HG03039 (cell line): ENCODE measurements around the gene TK2.
"Not testable (repeated sequence)": the region's sequence is repeated elsewhere in the genome, so short reads cannot be mapped to it uniquely, and the experiment has no call there.

Source experiments
- ATAC-seq: cut with Tn5 transposase; IDR thresholded peaks from one replicate; pipeline ENCODE4 v1.9.1; 2021; ENCODE audit warnings: mild to moderate bottlenecking, moderate library complexity; ENCODE audit not compliant: unreplicated experiment

TK2 gene

DNA sequence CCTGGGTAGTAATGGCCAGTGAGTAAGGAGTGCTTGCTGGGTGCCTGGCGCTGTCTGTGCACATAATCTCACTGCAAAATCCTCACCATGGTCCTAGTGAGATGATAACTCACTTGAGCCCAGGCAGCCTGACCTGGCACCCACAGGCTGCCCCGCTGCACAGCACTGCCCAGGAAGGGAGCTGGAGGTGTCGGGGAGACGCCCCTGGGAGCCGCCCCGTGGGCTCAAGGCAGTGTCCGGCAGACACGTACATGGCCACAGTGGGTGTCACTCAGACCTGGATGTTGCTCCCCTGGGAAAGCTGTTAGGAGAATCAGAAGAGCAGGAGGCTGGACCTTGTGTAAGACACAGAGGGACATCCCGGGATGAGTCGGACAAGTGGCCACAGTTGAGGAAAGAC, 78.7 kb downstream of the TK2 start:
- no peak for ATAC-seq

DNA sequence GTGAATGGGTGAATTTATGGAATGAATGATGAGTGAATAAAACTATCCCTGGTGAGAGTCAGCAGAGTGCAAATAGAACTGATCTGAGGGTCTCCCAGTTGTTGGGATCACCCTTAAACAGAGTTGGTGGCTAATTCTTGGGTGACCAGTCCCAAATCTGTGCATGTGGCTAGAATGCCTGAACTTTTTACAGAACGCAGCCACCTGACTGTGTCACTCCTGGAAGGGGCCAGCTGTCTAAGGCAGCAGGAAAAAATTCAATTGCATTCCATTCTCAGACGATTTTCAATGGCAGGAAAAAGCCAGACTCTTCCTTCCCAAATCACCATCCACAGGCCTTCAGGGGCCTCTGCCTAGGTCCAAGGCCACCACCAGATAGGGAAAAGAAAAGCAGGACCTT, 79.4 kb downstream of the TK2 start:
- no peak for ATAC-seq

DNA sequence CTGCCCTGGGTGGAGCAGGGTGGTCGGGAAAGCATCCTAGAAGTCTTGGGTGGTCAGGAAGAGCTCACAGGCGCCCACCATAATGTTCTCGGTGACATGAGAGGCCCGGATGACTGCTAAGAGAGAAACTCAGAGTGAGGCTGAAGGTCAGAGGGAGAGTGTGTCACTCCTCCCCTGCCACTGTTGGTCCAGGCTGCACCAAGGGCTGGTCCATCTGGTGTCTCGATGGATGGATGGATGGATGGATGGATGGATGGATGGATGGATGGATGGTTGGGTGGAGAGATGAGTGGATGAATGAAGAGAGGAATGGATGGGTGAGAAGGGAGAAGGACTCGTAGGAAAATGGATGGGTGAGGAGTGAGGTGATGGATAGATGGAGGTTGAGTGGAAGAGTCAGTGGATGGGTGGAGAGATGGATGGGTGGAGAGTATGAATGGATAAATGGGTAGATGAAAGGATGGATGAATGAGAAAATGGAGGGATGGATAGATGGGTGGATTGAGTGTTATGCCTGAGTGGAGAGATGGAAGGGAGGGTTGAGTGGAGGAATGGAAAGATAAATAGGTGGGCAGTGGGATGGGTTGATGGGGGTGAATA, 79.9 kb downstream of the TK2 start:
- ATAC-seq, result no peak

GRCh38 chr16:66469291-66469946, 80.5 kb downstream of the TK2 start:
- ATAC-seq, result no peak

- ATAC-seq, result no peak
These were observed 81.5 kb downstream of the TK2 start for GRCh38 chr16:66468321-66468965.

DNA sequence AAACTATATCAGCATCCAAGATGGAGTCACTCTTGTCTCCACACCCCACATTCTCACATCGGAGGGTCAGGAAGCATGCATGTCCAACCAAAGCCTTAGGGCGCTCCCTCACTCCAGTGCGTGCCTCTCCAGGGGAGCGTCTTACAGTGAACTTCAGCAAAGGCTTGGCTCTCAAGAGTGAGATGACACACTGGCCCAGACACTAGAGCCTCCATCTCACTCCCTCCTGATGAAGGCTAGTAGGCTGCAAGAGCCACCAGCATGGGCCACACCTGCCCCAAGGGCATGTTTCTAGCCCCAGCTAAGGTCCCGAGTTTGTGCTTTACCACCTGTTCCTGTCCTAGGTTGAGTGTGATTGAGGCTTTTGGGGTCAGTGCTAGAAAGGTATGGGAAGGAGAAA, 82.3 kb downstream of the TK2 start:
- ATAC-seq, result no peak

DNA sequence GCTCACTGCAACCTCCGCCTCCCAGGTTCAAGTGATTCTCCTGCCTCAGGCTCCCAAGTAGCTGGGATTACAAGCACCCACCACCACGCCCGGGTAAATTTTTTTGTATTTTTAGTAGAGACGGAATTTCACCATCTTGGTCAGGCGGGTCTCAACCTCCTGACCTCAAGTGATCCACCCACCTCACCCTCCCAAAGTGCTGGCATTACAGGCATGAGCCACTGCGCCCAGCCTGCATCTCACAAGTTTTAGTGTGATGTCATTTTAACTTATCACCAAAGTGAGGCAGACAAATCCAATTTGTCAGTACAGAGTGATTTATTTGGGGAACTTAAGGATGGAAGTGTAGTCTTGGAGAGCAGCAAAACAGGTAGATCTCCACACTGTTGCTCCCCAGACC, 83.3 kb downstream of the TK2 start:
- not testable (repeated sequence) for ATAC-seq

GRCh38 chr16:66465946-66466345, 84.0 kb downstream of the TK2 start:
- not testable (repeated sequence) for ATAC-seq

DNA sequence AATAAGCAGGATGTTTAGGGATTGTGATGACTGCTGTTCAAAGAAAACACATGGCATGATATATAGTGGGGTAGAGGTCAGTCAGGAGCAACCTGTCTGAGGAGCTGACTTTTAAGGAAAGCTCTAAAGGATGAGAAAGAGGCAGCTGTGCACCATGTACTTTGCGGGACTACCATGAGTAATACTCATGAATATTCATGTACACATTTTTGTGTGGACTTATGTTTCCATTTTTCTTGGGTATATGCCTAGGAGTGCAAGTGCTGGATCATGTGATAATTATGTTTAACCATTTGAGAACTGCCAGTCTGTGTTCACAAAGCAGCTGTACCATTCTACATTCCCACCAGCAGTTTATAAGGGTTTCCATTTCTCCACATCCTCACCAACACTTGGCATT, 87.0 kb downstream of the TK2 start:
- ATAC-seq, result no peak

GRCh38 chr16:66460703-66461102, 89.2 kb downstream of the TK2 start:
- no peak for ATAC-seq

DNA sequence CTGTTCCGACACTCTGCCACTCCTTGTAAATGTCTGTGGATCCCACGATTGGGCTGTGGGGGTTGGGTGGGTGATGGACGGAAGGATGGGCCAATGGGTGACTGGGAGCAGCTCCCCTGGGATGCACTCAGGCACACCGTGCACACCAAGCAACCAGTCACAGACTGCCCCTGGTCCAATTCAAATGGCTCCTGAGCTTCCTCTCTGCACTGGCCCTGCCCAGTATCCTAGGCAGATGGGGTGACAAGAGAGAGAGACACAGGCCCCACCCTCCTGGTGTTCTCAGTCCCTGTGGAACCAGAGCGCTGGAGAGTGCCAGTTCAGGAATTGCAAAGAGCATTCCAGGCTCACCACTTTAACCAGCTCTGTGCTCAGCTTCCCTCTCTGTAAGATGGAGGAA, 90.0 kb downstream of the TK2 start:
- ATAC-seq, result no peak

DNA sequence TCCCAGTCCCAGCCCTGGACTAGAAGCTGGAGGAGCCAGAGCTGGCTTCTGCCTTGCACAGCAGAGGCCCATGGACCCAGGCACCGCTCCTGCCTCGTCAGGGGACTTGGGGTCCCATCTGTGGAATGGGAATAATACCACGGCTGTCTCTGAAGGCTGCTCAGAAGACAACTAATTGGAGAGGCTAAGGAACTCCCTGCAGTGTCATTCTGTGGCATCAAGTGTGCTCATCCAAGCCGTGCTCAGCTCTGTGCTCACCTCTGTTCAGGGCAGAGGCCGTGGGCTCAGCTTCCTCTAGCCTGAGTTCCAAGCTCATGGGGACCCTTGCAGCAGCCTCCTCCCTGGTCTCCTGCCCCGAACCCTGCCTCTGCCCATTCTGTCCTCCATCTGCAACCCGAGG, 91.1 kb downstream of the TK2 start:
- ATAC-seq, result no peak

DNA sequence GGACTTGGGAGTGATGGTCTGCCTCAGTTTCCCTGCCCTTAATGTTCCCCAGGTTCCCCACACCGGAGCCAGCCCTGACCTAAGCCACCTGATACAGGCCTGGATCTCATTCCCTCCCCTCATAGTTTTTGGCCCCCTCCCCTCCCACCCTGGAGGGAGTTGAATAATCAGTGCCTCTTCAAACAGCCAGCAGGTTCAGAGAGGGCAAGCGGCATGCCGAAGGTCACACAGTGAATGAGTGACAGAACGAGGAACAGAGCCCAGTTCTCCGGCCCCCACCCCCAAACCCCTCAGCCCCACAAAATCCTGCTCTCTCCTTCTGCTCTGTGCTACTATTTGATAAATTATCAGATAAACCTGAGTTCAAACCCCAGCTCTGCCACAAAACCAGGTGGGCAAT, 91.6 kb downstream of the TK2 start:
- ATAC-seq, result no peak
